Measurements from ENCODE around the gene IRF8.

DNA sequence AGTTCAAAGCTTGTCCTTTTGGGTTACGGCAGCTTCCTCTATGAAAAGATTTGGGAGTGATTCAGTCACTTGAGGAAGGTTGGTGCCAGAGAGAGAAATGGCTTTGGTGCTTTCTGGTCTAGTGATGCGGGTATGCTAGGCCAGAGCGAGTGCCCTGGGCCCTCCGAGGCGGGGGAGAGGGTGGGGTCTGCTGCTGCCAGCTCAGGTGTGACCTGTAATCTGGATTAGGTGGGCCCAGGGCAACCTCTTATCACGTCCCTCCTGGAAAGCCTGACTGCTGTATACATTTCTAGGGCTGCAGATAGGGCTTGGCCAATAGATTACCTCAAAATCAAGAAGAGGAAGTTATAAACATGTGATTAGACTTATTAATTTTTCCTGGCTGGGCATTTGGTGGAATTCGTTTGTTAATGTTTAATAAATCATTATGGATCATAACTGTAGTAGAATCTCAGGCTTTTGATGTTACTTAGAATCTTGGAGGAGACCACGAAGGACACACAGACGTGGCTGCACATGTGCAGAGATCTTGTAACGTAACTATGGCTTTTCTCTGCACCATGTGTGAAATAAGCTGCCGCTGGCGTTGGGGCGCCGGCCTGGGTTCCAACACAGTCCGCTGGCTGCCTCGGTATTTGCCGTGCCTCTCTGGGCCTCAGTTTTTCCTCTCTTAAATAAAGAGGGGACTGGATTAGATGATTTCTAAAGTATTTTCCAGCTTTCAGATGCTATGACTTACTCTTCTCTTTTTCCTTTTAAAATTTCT is 1.2 kb downstream of the IRF8 start:
- TF ChIP-seq, protein P1, sequence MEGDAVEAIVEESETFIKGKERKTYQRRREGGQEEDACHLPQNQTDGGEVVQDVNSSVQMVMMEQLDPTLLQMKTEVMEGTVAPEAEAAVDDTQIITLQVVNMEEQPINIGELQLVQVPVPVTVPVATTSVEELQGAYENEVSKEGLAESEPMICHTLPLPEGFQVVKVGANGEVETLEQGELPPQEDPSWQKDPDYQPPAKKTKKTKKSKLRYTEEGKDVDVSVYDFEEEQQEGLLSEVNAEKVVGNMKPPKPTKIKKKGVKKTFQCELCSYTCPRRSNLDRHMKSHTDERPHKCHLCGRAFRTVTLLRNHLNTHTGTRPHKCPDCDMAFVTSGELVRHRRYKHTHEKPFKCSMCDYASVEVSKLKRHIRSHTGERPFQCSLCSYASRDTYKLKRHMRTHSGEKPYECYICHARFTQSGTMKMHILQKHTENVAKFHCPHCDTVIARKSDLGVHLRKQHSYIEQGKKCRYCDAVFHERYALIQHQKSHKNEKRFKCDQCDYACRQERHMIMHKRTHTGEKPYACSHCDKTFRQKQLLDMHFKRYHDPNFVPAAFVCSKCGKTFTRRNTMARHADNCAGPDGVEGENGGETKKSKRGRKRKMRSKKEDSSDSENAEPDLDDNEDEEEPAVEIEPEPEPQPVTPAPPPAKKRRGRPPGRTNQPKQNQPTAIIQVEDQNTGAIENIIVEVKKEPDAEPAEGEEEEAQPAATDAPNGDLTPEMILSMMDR (conservative IDR thresholded peaks at IDR 0.05 in 1 of 2, IDR thresholded peaks at IDR 0.05 in 1 of 2; ENCODE audit: low read depth in 1 of 2, low read length in 2 of 2) = no peak
- no peak for TF ChIP-seq EZH2 (IDR thresholded peaks at IDR 0.05; ENCODE audit: low read length, missing control alignments)
